Measurements from ENCODE around the gene LOXHD1.

The LOXHD1 gene

GRCh38 chr18:46672062-46672970 lies 15.3 kb upstream of the LOXHD1 start:
- no peak for DNase-seq

GRCh38 chr18:46668694-46669093 lies 11.7 kb upstream of the LOXHD1 start:
- no peak for DNase-seq

- DNase-seq: no peak
These were observed 11.1 kb upstream of the LOXHD1 start for GRCh38 chr18:46668135-46668534.

GRCh38 chr18:46663539-46663938 lies 6.5 kb upstream of the LOXHD1 start:
- DNase-seq: no peak

- no peak for DNase-seq
These were observed 4.1 kb upstream of the LOXHD1 start for GRCh38 chr18:46660957-46661749.

GRCh38 chr18:46659484-46659883 lies 2.5 kb upstream of the LOXHD1 start:
- no peak for DNase-seq

- no peak for DNase-seq
These were observed 500 bp downstream of the LOXHD1 start for GRCh38 chr18:46656326-46657114.

- DNase-seq: no peak
These were observed 4.6 kb downstream of the LOXHD1 start for GRCh38 chr18:46652372-46652771.

- no peak for DNase-seq
These were observed 6.3 kb downstream of the LOXHD1 start for GRCh38 chr18:46650681-46651080.

- DNase-seq: no peak
These were observed 7.8 kb downstream of the LOXHD1 start for GRCh38 chr18:46649071-46649862.

GRCh38 chr18:46646468-46646867 lies 10.6 kb downstream of the LOXHD1 start:
- DNase-seq: no peak

- no peak for DNase-seq
These were observed 14.5 kb downstream of the LOXHD1 start for GRCh38 chr18:46642561-46642960.

- no peak for DNase-seq
These were observed 15.1 kb downstream of the LOXHD1 start for GRCh38 chr18:46641917-46642316.

- DNase-seq: no peak
These were observed 17.6 kb downstream of the LOXHD1 start for GRCh38 chr18:46639386-46639785.

GRCh38 chr18:46636040-46636630 lies 20.9 kb downstream of the LOXHD1 start:
- DNase-seq: no peak

GRCh38 chr18:46632401-46633071 lies 24.5 kb downstream of the LOXHD1 start:
- no peak for DNase-seq

GRCh38 chr18:46630991-46631390 lies 26.0 kb downstream of the LOXHD1 start:
- no peak for DNase-seq

GRCh38 chr18:46630160-46630559 lies 26.9 kb downstream of the LOXHD1 start:
- DNase-seq: no peak

GRCh38 chr18:46629361-46629760 lies 27.7 kb downstream of the LOXHD1 start:
- DNase-seq: no peak

- no peak for DNase-seq
These were observed 28.8 kb downstream of the LOXHD1 start for GRCh38 chr18:46628206-46628605.

- no peak for DNase-seq
These were observed 29.9 kb downstream of the LOXHD1 start for GRCh38 chr18:46627136-46627535.

Measured in GF-D8 (cell line).